ENCODE results near the gene FCN1.
"Not testable (repeated sequence)": the region's sequence is repeated elsewhere in the genome, so short reads cannot be mapped to it uniquely, and the experiment has no call there.

The FCN1 gene

DNA sequence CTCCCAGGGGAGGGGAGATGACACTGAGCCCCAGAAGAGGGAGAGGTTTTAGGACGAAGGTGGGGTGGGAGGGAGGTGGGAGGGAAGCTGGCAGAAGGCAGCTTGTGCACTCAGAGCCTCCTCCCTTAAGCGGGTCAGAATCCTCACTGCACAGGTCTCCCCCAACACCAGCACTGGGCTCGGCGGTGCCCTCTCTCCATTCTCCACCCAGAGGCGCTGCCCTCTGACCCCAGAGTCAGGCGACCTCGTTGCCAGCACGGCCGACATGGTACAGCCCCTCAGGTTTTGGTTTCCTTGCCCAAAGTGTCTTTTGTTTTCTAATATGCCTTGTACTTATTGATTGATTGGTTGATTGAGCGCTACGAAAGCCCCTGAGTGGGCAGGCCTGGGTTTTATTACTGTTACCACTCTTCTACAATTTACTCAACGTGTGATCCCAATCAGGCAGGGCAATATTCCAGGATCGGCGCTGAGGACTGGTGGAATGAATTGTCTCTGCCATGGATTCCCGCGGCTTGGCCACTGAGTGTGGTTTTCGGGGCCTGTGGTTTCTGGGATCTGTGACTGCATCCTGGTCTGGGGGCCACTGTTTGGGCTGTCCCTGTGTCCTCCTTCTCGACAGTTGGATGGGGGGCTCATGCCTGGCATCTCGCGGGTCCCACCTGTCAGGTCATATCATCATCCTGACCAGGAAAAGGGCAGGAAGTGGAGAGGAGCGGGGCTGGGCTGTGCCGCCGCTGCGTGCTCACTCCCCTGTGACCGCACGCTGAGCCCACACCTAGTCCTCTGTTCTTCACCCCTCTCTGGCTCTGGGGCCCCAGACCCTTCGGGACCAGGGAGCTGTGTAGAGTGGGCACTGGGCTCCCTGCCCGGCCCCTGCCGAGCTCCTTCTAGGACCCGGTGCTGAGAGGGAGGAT lies 46.7 kb downstream of the FCN1 start:
- no peak for DNase-seq

DNA sequence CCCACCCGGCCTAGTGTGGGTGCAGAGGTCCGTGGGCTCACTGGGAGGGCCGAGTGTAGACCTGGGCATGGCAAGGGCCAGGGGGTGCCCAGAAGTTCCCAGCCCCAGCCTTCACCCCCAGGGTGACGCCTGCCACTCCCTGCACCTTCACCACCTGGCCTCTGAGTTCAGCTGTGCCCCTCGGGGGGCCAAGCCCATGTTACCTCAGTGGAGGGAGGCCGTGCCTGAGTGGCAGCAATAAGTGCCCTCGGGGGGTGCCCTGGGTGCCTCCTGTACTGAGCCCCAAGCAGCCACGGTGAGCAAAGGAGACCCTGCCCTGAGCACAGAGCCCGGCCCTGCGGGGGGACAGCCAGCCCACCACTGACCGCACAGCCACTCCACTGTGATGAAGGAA lies 47.4 kb downstream of the FCN1 start:
- no peak for DNase-seq

DNA sequence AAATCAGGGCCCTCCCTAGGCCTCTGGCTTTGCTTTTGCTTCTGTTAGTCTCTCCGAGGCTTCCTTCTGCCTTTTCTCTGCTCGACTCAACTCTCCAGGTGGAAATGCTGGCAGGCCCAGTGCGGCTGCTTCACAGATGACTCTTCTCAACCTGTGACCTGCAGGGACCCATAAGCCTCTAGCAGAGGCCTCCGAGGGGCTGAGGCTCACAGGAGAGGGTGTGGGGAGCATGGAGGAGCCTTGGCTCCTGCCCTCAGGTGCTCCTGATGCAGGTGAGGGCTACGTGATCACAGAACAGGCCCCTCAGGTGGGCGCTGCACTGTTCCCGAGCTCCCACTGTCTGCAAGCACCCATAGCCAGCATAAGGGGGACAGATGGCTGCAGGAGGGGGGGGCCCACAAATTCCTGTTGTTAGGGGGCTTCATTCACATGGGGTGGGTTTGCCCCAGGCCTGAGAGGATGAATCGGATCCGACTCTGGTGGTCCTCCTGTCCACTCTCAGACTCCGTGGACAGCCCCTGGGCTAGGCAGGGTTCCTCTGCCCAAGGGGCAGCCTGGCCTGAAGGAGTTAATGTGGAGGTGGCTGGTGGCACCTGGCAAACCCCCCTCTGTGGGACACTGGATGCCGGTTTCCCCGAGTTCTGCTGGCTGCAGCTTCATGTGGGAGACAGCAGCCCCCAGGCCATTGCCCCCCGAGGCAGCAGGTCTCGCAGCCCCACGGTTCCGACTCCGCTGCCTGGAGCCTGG lies 48.0 kb downstream of the FCN1 start:
- DNase-seq, result no peak

DNA sequence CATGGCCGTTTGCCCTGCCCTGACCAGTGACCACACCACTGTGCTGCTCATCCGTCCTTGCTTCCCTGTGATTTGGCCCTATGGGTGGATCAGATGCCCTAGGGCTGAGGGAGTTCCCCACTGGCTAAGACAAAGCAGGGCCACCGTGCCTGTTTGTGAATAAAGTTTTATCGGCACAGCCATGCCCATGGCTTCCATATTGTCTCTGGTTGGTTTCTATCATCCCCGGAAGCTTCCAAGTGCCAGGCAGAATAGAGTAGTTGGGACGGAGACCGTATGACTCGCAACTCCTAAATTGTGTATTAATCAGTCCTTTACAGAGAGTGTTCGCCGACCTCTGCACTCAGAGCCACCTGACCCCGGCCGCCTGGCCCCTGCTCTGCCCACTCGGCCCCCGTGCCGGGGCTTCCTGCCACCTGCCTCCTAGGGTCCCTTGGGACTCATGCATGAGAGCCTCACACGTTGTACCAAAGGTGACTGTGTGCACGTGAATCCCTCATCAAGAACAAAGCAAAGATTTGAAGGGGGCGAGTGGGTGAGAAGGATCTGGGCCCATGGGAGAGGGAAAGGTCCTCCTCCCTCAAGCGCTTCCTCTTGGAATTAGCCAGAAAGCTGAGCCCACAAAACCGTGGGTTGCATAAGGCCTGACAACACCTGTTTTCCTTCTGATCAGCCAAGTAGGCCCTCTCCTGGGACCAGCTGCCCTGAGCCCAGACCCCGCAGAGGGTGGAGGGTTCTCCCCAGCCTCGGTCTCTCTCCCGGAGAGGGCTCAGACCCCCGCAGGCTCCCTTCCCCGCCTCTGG lies 48.8 kb downstream of the FCN1 start:
- DNase-seq, result no peak

DNA sequence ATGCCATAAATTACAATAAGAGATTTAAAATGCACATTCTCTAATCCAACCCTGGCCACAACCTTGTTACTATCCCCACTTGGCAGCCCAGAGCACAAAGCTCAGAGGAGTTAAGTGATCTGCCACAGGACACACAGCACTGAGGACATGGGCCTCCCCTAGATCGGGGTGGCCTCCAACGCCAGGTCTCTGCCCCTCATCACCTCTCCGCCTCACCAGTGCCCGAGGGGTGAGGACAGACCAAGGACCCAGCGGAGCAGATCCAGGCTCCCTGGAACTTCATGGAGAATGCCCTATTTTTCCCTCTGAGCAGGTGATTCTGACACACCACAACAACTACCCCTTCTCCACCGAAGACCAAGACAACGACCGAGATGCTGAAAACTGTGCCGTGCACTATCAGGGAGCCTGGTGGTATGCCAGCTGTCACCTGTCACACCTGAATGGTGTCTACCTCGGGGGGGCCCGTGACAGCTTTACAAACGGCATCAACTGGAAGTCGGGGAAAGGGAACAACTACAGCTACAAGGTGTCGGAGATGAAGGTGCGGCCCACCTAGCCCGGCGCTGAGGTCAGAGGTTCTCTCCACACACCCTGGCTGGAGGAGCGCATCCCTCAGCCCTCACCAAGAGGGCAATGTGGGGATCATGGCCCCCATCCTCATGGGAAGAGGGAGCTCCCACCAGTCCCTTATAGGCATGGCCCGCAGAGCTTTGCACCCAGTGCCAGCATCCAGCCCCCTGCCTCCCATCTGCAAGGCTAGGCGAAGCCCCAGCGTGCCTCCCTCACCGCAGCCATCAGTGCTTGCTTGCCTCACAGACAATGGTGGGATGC lies 49.6 kb downstream of the FCN1 start:
- no peak for DNase-seq

DNA sequence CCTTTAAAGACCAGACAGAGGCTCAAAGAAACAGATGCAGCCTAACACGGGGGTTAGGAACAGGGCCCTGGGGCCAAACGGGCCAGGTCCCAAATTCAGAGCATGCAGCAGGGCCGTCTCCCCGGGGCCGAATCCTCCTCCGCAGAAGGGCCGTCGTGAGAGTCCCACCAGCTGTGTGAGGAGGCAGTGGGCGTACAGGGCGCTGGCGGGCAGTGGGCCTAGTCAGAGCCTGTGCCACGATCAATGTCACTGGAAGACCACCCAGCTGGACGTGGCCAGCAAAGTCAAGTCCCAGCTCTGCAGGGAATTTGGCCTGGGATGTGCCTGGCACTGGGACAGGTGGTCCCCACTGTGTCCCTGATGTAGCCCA lies 52.9 kb downstream of the FCN1 start:
- no peak for DNase-seq

DNA sequence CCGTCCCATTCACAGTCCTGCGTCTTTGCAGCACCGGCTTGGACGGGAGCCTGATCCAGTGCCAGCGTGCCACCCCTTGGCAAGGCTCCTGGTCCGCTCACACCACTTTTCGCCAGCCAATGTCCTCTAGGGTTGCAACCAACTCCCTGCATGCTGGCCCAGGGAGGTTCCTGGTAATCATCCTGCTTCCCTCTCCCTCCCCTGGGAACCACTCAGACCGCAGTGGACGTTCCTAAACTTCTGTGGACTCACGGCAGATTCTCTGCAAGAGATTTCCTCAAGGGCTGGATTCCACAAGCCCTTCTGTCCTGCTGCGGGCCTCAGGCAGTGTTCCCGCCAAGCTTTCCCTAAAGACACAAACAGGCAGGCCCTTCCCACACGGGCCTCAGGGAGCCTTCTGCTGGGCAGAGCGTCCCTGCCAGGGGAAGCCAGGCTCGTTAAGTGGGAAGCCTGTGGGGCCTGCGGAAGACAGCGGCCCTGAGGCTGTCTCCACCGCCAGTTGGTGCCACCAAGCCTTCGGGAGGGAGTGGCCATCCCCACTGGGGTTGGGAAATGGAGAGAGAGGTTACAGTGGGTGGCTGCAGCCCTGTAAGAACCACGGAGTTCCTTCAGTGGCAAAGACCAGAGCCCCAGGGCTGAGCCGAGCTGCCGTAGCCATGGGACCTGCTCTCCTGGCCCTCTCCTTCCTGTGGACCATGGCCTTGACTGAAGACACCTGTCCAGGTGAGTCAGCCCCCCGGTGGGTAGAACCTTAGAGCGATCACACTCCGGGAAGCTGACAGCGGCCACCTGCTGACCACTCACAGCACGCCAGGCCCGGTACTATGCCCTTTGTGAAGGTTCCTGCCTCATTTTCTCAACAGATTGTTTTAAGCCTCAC lies 53.5 kb downstream of the FCN1 start:
- DNase-seq, result no peak

DNA sequence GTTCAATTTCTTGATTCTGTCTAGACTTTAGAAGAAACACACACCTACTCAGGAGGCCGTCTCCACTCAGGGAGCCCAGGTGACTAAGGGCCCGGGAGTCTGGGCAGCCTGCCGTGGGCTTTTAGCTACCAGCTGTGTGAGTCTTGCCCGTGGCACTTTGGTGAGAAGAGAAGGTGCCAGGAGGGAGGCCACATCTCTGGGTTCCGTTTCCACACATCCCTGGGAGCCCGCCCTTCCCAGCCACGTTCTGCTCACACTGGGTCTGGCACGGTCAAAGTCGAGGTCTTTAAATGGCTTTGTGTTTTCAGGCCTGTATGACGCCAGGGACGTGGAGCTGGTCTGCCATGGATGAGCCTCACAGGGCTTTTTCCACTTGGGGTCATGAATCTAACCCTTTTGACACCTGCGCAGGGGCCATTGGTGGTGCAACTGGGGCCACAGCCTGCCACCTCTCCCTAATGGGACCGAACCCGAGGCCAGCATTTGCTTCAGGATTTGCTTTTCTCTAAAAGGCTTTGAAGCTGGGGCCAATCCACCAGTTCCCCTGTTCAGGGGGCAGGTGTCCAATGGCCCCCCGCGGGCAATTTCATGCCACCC lies 54.3 kb downstream of the FCN1 start:
- DNase-seq, result no peak

DNA sequence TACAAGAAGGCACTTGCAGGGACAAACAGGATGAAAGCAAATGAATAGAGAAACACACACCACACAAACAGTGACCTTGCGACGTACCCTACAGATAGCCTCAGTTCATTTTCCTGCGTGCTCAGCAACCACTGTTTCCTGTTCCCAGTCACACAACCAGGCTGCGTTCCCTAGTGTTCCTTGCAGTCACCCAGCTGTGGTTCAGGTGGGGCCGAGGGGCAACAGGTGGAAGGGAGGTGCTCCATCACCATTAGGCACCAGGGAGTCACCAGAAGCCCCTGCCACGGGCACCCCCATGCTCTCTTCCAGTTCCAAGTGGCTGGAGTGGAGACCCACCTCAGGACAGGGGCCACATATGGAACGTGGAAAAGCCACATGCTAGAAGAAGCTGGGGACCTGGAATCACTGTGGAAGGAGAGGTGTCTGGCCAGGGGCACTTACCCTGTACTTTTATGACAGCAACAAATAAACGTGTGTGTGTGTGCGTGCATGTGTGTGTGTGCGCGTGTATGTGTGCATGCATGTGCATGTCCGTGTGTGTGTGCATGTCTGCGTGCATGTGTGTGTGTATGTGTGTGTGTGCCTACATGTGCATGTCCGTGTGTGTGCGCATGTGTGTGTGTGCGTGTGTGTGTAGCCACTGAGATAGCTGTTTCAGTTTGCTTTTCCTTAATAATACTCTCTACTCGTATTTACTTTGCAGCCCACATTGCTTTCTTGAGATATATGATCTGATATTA lies 55.9 kb downstream of the FCN1 start:
- no peak for DNase-seq

DNA sequence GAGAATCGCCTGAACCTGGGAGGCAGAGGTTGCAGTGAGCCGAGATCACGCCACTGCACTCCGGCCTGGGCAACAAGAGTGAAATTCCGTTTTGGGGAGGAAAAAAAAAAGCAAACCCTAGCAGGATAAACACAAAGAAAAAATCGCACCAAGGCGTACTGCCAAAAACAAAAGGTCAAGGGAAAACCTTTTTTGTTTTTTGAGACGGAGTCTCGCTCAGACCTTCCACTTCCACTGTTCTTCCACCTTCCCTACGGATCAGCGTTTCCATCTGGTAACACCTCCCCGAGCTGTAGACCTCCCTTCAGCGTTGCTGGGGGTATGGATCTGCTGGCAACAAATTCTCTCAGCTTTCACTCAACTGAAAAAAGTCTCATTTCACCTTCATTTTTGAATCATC lies 57.2 kb downstream of the FCN1 start:
- DNase-seq, result no peak

DNA sequence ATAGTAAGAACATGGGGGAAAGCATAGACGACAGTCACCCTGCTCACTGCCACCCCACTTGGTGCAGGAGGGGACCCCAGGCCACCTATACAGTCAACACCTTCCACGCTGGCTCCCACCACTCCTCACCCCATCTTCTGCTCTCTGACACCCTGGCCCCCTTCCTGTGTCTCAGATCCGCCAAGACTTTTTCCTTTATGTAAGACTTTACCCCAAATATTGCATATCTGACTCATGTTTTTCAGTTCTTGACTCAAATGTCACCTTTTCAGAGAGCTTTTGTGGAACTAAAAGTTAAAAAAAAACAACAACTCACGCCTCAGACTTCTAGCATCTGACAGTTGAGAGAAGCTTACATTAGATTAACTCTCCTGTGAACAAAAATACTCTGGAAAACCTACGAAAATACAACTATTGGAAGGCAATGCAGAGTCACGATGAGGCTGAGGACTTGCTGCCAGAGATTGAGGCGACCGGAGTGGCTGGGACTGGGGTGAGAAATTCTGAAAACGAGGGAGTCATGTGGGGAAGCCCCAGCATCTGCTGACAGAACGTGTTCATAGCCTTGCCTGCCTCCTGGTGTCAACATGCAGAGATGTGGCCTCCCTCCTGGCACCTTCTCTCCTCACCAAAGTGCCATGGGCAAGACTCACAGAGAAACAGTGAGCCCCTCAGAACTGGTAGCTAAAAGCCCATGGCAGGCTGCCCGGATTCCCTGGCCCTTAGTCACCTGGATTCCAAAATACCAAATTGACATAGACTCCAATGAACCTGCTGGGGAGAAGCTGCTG lies 59.5 kb downstream of the FCN1 start:
- no peak for DNase-seq

DNA sequence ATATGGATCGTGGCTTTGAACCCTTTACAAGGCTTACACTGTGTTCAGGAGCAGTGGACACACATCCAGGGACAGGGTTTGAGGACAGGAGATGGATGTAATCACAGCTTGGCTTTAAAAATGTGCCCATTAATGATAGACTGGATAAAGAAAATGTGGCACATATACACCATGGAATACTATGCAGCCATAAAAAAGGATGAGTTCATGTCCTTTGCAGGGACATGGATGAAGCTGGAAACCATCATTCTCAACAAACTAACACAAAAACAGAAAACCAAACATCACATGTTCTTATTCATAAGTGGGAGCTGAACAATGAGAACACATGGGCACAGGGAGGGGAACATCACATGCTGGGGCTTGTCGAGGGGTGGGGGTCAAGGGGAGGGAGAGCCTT lies 60.3 kb downstream of the FCN1 start:
- DNase-seq, result not testable (repeated sequence)

DNA sequence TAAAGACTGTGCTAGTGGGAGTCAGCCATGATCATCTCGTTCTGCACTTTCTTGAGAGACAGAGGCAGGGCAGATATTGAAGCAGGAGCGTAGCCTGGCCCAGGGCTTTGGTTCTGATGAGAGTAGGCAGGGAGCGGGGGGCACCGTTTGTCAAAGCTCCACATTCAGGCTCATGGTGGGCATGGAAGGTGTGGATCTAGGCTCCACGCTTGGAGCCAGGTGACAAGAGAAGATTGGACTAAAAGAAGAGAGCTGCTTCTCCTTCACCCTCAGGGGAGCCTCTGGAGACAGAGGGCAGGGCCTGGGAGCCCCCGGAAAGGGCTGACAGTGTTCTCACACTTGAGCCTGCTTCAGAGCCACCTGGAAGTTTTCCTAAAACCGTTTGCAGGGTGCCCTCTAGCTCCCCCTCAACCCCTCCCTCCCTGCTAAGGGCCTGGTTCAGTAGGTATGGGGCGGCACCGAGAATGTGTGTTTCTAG lies 61.8 kb downstream of the FCN1 start:
- DNase-seq, result no peak

Measured in CD4-positive, alpha-beta T cell treated with Interleukin-12 subunit alpha and Interleukin-12 subunit beta, for 1 hour (primary cell).